HG03159 (cell line): ENCODE data around the gene EDRF1.
"Not testable (repeated sequence)": the region's sequence is repeated elsewhere in the genome, so short reads cannot be mapped to it uniquely, and the experiment has no call there.

Experiments used
- ATAC-seq: cut with Tn5 transposase; IDR thresholded peaks from one replicate; pipeline ENCODE4 v1.9.1; 2021; ENCODE audit warnings: mild to moderate bottlenecking, moderate library complexity; ENCODE audit not compliant: unreplicated experiment

Gene EDRF1

GRCh38 chr10:125707541-125708468, 11.7 kb upstream of the EDRF1 start:
- ATAC-seq = peak; percentile 70

GRCh38 chr10:125708971-125709503, 10.5 kb upstream of the EDRF1 start:
- no peak for ATAC-seq

GRCh38 chr10:125709553-125710474, 9.7 kb upstream of the EDRF1 start:
- no peak for ATAC-seq

- no peak for ATAC-seq
These were observed 8.3 kb upstream of the EDRF1 start for GRCh38 chr10:125711110-125711750.

GRCh38 chr10:125714728-125715127, 4.8 kb upstream of the EDRF1 start:
- ATAC-seq = not testable (repeated sequence)

GRCh38 chr10:125720002-125720382, 483 bp downstream of the EDRF1 start:
- ATAC-seq = no peak

- ATAC-seq = peak; percentile 35
These were observed 1.5 kb downstream of the EDRF1 start for GRCh38 chr10:125721035-125721434.

GRCh38 chr10:125722811-125723210, 3.3 kb downstream of the EDRF1 start:
- no peak for ATAC-seq

GRCh38 chr10:125726914-125727313, 7.4 kb downstream of the EDRF1 start:
- ATAC-seq = no peak

- ATAC-seq = no peak
These were observed 7.9 kb downstream of the EDRF1 start for GRCh38 chr10:125727436-125727835.

GRCh38 chr10:125734148-125734547, 14.6 kb downstream of the EDRF1 start:
- no peak for ATAC-seq

GRCh38 chr10:125734823-125735222, 15.3 kb downstream of the EDRF1 start:
- no peak for ATAC-seq

- no peak for ATAC-seq
These were observed 18.7 kb downstream of the EDRF1 start for GRCh38 chr10:125738206-125738605.

GRCh38 chr10:125739994-125740679, 20.6 kb downstream of the EDRF1 start:
- no peak for ATAC-seq

- ATAC-seq = no peak
These were observed 23.0 kb downstream of the EDRF1 start for GRCh38 chr10:125742465-125742864.

- no peak for ATAC-seq
These were observed 25.4 kb downstream of the EDRF1 start for GRCh38 chr10:125744909-125745308.

GRCh38 chr10:125747417-125747816, 27.9 kb downstream of the EDRF1 start:
- no peak for ATAC-seq

GRCh38 chr10:125756196-125756595, 36.7 kb downstream of the EDRF1 start:
- no peak for ATAC-seq

- ATAC-seq = no peak
These were observed 37.5 kb downstream of the EDRF1 start for GRCh38 chr10:125756853-125757487.

- no peak for ATAC-seq
These were observed 38.2 kb downstream of the EDRF1 start for GRCh38 chr10:125757742-125758141.
